Uterus (tissue), 4 donors: ENCODE data around the gene RAB3C. TPM values are rescaled to one million over a fixed set of nuclear protein-coding genes. Genes with fewer than 3 reads are reported as not detected.

Source experiments
- DNase-seq, 2 donors: peaks; one replicate each; pipeline ENCODE4 v3.0.0-alpha.2; 2019 to 2020
- H3K27ac ChIP-seq, 2 donors: fragments of 200-600 bp; sonication (generic); 1 replicate in 1 of 2; 2 replicates in 1 of 2; pipeline ENCODE4 v1.5.1; 2016 to 2018
- H3K27me3 ChIP-seq, 2 donors: fragments of 200-600 bp; sonication (generic); one replicate each; pipeline ENCODE4 v1.5.1; 2018 to 2019; ENCODE audit warnings: control low read depth in 1 of 2
- H3K36me3 ChIP-seq, 2 donors: fragments of 200-600 bp; sonication (generic); one replicate each; pipeline ENCODE4 v1.5.1; 2019; ENCODE audit warnings: control low read depth in 1 of 2
- H3K4me1 ChIP-seq, 2 donors: fragments of 200-600 bp; sonication (generic); one replicate each; pipeline ENCODE4 v1.5.1; 2018 to 2019; ENCODE audit warnings: control low read depth in 1 of 2
- H3K4me3 ChIP-seq, 2 donors: fragments of 200-600 bp; sonication (generic); 1 replicate in 1 of 2; 2 replicates in 1 of 2; pipeline ENCODE4 v1.5.1; 2018 to 2019; ENCODE audit warnings: mild to moderate bottlenecking in 1 of 2
- H3K9me3 ChIP-seq, 2 donors: fragments of 200-600 bp; sonication (generic); one replicate each; pipeline ENCODE4 v1.5.1; 2019; ENCODE audit warnings: control low read depth in 1 of 2
- CTCF ChIP-seq, 4 experiments: fragments of 200-600 bp in 2 of 4; fragments of 450-650 bp in 2 of 4; sonication (generic) in 2 of 4; IDR thresholded peaks; one replicate each; pipeline ENCODE4 v1.5.1; 2016 to 2019; ENCODE audit warnings: antibody characterized with exemption in 4 of 4, mild to moderate bottlenecking in 2 of 4, moderate library complexity in 1 of 4
- POLR2A ChIP-seq, 2 donors: fragments of 450-650 bp; IDR thresholded peaks; one replicate each; pipeline ENCODE4 v1.6.1; 2016; ENCODE audit warnings: antibody characterized with exemption in 2 of 2, mild to moderate bottlenecking in 1 of 2, moderate library complexity in 1 of 2
- intact Hi-C: fragments of 100-400 bp; cut with DNase I; formaldehyde crosslinking; loops from one replicate; pipeline ENCODE4 v1.15.1; 2023; ENCODE audit warnings: low total_unique reads
- total RNA-seq, 4 donors: library from RNA; depleted of rRNA in 3 of 4; stranded (reverse); fragments of >200 nt in 3 of 4; gene quantifications; one replicate each; pipeline versions ENCODE4 v1.1.0 to v1.2.4, GENCODE V29; 2014 to 2023
- donor health status: DM: yes; HTN: yes; CAD: no.

The RAB3C gene
- total RNA-seq, 4 donors from 2014 or later = 0.59 to 2.1 (median 0.83) TPM; not detected in 1

- Histone ChIP-seq H3K27ac (no peak overlapping the region), H3K4me1 (no peaks in the 10 kb centered on the region), H3K27me3 (no peaks in the 10 kb centered on the region), H3K36me3 (no peaks in the 10 kb centered on the region), H3K4me3 (no peak overlapping the region), H3K9me3 (no peaks in the 10 kb centered on the region)
- TF ChIP-seq CTCF (IDR thresholded peaks at IDR 0.05) = no peak
- no peak for TF ChIP-seq POLR2A (IDR thresholded peaks at IDR 0.05)
- intact Hi-C loops = no loop called here
- no peak for DNase-seq
These were observed 133.3 kb downstream of the RAB3C start for GRCh38 chr5:58715997-58716656.

- no peak for DNase-seq
- no peak overlapping the region for H3K4me3 ChIP-seq
- intact Hi-C loops = no loop called here
- H3K9me3 ChIP-seq = no peaks in the 10 kb centered on the region
- H3K27me3 ChIP-seq = no peaks in the 10 kb centered on the region
- H3K4me1 ChIP-seq = no peaks in the 10 kb centered on the region
- no peak overlapping the region for H3K27ac ChIP-seq
- no peaks in the 10 kb centered on the region for H3K36me3 ChIP-seq
- TF ChIP-seq CTCF (IDR thresholded peaks at IDR 0.05) (no peak), POLR2A (IDR thresholded peaks at IDR 0.05) (no peak)
These were observed 133.8 kb downstream of the RAB3C start for GRCh38 chr5:58716713-58717112.

- no peaks in the 10 kb centered on the region for H3K4me1 ChIP-seq
- intact Hi-C loops = no loop called here
- H3K9me3 ChIP-seq = no peaks in the 10 kb centered on the region
- no peaks in the 10 kb centered on the region for H3K36me3 ChIP-seq
- no peak overlapping the region for H3K27ac ChIP-seq
- TF ChIP-seq CTCF (IDR thresholded peaks at IDR 0.05) = no peak
- H3K4me3 ChIP-seq = no peak overlapping the region
- H3K27me3 ChIP-seq = no peaks in the 10 kb centered on the region
- no peak for DNase-seq
These were observed 134.6 kb downstream of the RAB3C start for GRCh38 chr5:58717303-58718007.

GRCh38 chr5:58718269-58718978, 135.5 kb downstream of the RAB3C start:
- no peak overlapping the region for H3K27ac ChIP-seq
- intact Hi-C loops = no loop called here
- H3K9me3 ChIP-seq = no peaks in the 10 kb centered on the region
- no peak overlapping the region for H3K4me3 ChIP-seq
- no peak for DNase-seq
- no peaks in the 10 kb centered on the region for H3K4me1 ChIP-seq
- no peaks in the 10 kb centered on the region for H3K36me3 ChIP-seq
- no peaks in the 10 kb centered on the region for H3K27me3 ChIP-seq
- no peak for TF ChIP-seq CTCF (IDR thresholded peaks at IDR 0.05)
- no peak for TF ChIP-seq POLR2A (IDR thresholded peaks at IDR 0.05)

GRCh38 chr5:58722160-58722559, 139.3 kb downstream of the RAB3C start:
- H3K4me3 ChIP-seq = no peak overlapping the region
- H3K36me3 ChIP-seq = no peaks in the 10 kb centered on the region
- DNase-seq = no peak
- no peak overlapping the region for H3K27ac ChIP-seq
- no peaks in the 10 kb centered on the region for H3K4me1 ChIP-seq
- no peaks in the 10 kb centered on the region for H3K27me3 ChIP-seq
- intact Hi-C loops = no loop called here
- no peaks in the 10 kb centered on the region for H3K9me3 ChIP-seq
- no peak for TF ChIP-seq CTCF (IDR thresholded peaks at IDR 0.05)
- TF ChIP-seq POLR2A (IDR thresholded peaks at IDR 0.05) = no peak
